ENCODE results near the gene SLC6A6.

SLC6A6 gene

DNA sequence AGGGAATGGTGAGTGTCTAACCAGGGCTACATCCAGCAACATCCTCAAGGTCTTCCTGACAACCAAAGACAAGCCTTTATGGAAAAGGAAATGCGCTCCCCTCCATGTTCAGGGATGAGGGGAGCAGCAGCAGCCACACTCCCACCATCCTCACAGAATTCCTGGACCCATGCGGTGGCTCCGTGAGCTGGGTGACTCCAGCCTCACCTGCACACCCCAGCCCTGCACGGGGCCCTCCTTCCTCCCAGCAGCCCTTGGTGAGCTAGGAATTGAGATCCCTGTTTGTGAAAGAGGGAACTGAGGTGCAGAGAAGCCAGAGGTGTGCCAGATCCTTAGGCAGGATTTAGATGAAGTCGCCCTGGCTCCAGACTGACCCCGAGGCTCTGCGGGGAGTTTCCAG, 85.4 kb downstream of the SLC6A6 start:
- no peak for DNase-seq (ENCODE audit: low spot score)

DNA sequence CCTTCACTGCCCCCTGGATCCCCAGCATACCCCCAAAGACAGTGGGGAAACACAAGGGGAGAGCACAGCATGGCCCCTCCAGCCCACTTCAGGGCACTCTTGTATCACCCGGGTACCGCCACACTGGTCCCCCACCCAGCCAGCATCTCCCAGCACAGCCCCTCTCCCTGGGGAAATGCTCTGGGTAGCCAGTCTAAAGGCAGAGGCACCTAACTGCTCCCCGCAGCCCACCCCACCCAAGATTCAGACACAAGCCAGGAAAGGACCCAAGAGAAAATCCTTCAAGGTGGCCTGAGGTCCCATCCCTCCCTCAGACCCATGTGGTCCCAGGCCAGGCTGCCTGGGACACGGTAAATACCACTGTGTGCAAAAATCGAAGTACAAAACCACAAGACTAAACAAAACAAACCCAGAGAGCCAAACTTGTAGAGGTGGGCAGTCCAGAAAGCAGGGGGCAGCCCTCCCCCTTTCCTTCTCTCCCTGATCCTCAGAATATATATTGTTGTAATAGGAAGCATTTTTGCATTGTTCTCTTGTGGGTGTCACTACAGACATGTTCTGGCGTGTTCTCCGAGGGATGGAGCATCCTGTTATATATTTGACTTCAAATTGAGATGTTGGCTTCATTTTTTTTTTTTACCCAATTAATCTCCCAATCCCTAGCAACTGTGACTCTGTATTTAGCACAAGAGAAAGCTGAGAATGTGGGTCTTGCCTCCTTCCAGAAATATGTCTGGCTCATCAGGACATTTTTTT, 86.1 kb downstream of the SLC6A6 start:
- no peak for DNase-seq (ENCODE audit: low spot score)

DNA sequence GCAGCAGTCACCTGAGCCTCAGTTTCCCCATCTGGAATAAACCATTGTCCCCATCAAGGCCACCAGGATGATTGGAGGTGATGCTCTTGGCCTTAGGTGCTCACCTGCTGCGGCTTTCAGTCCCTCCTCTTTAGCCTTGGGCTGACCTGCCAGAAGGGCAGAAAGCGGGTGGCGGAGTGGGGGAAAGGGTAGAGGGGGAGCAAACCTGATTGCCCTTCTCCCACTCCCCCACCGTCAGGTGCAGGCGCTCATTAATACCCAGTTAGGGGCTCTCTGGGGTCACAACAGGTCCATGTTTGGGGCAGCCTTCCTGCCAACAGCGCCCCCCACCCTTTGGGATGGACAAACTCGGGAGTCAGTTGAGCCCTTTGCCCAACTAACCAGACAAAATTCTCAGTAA, 87.2 kb downstream of the SLC6A6 start:
- DNase-seq (ENCODE audit: low spot score) = no peak

DNA sequence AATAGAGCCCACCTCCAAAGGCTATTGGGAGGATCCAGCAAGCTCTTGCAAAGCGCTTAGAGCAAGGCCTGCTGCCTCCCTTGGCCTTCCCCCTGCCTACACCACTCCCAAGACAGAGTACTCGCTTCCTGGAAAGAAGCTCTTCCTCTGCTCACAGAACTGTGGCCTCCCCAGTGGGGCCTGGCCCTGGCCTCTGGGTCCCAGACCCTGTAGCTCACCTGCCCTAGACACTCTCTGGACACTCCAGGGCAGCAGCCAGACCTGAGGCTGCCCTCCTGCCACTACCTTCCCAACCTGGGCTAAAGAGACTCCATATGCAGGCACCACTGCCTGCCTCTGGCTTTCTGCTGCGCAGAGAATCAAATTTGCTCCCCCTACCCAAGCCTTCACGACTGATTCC, 87.8 kb downstream of the SLC6A6 start:
- DNase-seq (ENCODE audit: low spot score) = no peak

DNA sequence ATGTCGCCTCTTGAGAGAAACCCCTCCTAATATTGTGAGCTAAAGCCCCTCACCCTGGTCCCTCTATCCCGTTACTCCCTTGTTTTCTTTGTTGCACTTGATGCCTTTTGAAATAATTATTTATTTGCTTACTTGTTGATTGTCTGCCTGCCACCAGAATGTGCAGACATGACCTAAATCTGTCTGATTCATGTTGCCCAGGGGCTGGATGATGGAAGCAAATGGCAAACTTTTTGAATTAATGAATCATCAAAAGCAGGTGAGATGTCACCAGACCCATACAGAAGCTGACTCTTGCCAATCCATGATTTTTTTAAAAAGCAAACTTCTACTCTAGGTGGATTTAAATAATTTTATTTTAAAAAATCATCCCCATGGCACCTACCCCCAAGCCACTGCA, 88.4 kb downstream of the SLC6A6 start:
- no peak for DNase-seq (ENCODE audit: low spot score)

DNA sequence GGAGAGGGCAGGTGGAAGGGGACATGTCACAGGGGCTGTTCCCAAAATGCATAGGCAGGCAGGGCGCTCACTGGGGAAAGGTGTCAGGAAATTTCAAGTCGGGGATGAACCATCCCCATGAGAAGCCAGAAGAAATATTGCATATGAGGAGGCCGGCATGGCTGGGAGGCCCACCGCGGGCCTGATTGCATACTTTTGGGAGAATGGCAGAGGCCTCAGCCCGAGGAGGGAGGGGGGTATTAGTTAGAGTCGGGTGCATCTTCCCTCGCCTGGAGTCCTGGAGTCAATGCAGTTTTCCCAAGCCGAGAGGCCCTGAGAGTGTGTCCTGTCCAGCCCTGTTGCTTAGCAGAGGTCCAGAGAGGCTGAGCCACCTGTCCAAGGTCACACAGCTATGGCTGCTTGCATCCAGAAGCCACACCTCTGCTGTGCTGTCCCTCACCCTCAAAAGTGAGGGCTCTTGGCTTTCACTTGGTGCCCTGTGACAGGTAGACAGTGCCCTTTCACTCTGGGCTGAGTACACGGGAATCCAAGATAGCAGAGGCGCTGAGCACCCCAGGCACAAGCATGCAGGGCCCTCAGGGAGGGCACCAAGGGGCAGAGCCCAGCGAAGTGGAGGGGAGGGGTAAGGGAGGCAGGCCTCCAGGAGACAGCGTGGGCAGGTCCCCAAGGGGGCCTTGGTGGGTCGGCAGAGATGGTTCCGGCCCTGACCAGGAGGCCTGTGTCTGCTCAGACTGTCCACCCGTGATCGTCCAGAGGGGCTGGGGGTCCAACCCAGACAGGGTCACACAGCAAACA, 89.2 kb downstream of the SLC6A6 start:
- DNase-seq (ENCODE audit: low spot score) = no peak

DNA sequence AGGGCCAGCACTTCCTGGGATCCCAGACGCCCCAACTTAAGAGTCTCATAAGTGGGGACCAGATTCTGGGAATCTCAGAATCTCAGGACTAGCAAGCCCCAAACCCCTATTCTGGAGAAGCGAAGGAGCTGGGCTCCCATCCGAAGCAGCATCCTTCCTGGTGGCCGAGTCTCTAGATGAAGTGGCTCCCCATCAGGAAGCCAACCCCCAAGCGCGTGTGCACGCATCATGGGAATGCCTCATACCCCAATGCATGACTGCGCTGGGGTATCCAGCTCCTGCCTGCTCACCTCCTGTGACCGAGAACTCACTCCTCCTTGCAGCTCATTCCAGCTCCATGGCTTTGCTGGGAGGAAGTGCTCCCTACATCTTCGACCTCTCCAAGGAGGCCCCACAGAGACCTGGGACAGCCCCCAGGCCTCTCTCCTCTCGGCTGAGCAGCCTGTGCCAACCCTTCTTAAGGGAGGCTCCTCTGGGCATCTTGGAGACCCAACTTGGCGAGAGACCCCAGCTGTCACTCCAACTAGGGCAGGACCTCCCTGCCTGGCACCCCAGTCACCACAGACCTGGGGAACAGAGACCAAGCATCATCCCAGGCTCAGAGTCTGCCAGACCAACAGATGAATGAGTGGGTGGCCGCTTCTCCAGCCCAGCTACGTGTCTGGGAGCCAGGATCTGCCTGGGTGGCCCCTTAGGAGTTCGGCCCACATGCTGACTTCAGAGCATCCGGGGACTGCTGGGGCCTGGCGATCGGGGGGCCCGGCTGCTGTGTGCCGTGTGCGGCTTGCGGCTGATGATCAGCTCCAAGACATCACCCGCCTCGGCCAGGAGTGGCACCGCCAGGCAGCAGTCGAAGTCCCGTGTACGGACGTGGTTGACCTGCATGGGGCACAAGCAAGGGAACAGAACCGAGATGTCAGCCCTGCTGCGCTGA, 90.8 kb downstream of the SLC6A6 start:
- DNase-seq (ENCODE audit: low spot score) = no peak

DNA sequence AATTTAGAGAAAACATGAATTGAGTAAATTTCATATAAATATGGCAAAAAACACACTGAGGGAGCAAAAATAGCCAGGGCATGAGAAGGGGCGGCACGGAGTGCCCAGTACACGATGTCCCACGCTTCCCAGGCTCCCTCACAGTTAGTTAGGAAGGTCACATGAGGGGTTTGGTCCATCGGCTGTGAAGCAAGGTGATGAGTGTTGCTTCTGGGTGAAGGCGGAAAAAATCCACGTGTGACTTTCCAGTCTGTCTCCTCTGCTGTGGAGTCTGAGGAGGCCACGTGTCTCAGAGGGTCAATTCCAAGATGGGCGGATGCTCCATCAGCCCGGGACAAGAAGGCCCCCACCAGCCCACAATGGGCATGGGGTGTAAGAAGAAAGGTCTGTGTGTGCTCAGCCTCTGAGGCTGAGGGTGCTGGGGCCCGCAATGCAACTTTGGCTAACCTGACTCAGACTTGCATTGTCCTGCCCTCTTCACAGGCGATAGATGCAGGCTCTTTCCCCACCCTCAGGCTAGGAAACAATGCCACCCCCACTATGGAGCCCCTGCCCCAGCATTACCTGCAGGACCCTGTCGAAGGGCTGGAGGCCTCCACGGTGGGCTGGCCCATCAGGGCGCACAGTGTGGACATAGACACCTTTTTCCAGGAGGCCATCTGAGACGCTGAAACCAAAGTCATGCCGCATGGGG, 92.0 kb downstream of the SLC6A6 start:
- no peak for DNase-seq (ENCODE audit: low spot score)

DNA sequence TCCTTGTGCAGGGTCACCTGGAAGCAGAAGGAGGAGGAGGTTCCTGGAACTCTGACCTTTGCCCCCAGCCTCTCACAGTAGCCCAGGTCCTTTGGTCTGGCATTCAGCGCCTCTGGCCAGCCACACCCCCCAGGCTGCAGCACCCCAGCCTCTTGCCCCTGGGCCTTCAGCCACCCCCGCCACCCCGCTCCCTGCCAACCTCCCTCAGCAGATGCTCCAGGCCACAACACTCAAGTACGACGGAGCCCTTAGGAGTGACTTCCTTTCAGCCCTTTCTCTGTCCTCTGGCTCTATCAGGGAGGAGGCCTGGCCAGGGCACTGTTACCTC, 92.5 kb downstream of the SLC6A6 start:
- no peak for DNase-seq (ENCODE audit: low spot score)

DNA sequence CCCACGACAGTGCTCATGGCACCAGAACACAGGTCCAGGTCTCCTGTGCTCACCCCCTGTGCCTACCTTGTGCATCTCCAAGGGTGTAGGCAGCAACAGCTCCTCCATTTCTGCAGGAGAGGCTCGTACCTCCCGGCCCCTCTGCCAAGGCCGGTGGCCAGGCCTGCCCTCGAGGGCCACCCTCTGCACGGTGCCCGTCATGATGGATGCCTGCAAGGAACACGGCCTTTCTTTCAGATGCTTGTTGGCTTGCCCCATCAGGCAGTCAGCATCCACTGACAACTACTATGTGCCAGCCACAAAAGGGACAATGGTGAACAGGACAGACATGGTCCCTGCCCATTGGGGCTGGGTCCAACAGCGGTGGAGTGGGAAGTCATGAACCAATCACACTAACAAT, 93.9 kb downstream of the SLC6A6 start:
- no peak for DNase-seq (ENCODE audit: low spot score)

DNA sequence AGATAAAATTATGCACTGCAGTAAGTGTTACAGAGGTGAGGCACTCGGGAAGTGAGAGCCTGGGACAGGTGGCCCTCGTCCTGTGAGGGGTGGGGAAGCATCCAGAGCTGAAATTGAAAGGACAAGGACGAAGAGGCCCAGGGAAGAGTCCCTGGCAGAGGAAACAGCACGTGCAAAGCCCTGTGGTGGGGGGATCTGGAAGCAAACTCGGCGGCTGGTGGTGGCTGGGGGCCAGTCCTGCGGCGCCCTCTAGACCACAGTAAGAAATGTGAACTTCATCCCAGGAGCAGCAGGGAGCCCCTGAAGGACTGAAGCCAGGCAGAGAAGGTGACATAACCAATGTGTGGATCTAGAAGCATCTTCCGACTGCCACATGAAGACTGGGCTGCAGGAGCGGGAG, 94.9 kb downstream of the SLC6A6 start:
- no peak for DNase-seq (ENCODE audit: low spot score)

DNA sequence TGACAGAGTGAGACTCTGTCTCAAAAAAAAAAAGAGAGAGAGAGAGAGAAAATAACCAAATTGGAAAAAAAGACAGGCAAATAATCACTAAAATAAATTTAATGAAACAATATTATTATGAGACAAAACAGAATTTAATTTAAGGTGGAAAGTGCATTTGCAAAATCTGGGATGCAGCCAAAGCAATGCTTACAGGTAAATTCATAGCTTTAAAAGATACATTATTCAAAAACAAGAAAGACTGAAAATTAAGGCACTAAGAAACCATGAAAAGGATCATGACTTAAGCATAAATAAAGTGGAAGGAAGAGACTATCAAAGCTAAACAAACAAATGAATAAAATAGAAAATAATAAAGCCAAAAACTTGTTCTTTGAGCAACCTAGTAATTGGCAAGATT, 100.1 kb downstream of the SLC6A6 start:
- DNase-seq (ENCODE audit: low spot score) = no peak

DNA sequence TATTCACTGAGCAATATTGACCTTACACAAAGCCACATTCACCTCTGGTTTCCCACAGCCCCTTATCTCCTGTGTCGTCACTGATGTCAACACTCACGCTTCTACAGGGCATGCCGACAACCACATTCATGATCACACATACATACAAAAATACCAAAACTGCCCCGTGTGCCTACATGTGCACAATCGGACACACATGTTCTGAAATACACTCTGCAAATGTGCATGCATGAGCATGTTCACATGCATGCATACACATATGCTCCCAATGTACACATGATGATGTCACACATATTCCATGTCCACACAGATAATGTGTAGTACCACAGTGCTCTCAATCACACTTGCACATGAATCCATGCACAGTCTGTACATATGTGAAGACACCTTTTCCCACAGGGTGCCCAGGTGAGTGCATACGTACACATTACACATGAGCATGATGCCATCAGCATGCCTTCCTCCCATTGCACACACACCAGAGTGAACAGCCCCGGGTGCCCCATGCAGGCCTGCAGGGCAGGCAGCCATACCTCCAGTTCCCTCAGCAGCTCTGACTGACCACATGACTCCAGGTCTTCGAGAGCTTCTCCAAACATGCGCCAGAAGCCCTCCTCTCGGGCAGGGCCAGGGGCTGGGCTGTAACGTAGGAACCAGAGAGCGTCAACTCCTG, 100.8 kb downstream of the SLC6A6 start:
- DNase-seq (ENCODE audit: low spot score) = no peak

DNA sequence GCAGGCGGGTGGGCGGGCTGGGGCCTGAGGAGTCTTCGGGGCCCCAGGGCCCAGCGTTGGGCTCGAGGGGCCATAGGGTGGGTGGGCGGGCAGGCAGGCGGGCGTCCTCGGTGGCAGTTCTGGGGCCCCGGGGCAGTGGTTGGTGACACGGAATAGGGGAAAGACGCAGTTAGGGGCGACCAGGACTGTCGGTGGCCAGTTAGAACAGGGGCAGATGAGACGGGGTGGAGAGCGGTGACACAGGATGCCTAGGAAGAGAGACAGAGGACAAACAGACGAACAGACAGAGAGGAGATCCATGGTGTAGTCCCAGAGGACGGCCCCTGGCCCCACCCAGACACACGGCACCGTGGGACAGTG, 101.3 kb downstream of the SLC6A6 start:
- no peak for DNase-seq (ENCODE audit: low spot score)

DNA sequence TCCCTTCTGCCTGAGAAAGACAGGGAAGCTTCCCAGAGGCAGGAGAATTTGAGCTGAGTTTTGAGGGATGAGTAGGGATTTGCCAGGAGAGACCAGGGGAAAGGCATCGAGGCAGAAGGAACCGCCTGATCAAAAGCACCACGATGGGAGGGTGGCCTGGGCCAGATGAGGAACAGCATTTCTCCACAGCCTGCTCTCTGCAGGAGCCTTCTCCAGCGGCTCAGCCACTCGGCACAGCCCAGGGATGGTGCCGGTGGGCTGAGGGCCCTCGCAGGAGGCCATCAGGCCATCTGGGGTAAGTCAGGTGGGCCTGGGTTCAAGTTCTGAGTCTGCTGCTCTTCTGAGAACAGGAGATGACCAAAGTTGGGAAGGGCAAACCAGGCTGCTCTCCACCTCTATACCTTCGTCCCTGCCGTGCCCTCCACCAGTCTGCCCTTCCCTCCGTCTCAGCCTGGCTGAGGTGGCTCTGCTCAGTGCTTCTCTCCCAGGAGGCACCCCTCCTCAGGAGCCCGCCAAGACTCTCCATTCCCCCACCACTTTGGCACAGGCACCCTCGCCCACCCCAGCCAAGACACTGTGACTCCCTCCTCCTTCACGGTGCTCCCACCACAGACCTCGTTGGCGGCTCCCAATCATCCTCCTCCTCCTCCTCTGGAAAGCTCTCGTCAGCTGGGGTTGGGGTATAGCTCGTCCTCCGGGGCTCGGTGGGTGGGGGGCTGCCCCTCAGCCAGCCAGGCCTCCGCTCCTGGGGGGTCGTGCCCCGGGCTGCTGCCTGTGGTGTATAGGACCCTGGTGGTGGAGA, 102.8 kb downstream of the SLC6A6 start:
- DNase-seq (ENCODE audit: low spot score) = no peak

DNA sequence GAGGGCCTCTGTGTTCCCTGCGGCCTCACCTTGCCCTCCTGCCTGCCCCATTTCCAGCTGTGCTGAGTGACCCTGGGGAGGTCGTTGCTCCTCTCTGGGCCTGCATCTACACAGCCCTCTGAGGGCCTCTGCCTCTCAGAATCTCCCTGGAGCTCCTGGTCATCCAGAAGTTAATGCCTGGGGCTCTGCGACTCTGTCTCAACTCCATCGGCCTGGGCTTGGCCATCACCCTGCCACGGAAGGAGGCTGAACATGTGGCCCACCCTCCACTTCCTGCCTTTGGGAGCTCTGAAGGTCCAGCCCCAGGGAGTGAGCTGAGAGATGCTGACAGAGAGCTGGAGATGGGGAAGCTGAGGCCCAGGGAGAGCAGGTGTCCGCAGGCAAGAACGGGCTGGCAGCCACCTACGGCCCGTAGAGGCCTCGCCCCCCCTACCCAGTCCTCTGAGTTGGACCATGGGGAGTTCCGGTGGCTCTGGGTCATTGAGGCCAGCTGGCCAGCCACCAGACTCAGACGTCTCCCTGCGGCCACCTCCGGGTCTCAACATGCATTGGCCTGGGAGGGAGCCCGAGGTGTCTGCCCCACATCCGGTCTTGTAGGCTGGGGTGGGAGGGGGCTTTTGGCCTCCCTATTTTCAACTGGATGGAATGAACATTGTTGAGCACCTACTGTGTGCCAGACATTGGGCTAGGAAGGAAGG, 103.5 kb downstream of the SLC6A6 start:
- DNase-seq (ENCODE audit: low spot score) = no peak

DNA sequence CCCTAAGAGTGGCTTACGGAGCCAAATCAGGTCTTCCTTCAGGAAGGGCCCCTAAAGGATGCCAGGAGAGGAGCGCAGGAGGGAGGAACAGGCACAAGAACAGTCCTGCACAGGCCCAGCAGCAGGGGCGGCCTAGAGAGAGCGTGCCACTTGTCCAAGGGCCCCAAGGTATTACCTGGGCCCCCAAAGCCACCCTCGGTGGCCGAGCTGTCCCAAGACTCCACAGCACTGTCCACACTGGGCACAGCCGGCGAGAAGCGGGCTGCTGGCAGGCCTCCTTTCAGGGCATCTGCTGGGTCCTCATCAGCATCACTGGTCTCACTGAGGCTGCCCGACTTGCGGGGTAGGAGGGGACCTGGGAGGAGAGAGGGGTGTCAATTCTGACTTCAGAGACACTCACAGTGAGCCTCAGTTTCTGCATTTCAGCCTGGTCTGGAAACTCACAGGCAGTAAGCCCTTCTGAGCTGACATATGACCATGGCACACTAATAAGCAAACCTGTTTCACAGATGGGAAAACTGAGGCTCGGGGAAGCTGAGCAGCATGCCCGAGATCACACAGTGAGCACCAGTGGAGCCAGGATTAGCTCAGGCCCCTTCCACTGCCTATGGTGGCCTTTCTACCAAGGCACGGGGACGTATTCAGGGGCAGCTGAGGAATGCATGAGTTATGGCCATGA, 104.4 kb downstream of the SLC6A6 start:
- DNase-seq (ENCODE audit: low spot score) = no peak

DNA sequence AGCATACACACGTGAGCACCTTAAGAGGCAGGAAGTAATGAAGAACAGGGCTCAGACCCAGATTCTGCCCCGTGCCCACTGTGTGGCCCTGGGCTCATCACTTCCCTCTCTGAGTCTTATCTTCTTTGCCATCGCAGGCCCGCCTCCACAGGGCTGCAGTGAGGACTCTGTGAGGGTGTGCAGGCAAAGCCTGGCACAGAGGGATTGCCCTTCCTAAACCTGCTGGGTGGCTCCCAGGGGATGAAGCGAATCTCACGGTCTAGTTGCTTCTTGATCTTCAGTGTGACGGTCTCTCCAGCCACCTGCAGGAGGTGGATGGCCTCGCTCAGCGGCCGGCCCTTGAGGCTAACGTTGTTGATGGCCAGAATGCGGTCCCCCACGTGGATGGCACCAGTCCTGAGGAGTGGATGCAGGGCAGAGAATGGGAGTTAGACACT, 104.9 kb downstream of the SLC6A6 start:
- DNase-seq (ENCODE audit: low spot score) = no peak

DNA sequence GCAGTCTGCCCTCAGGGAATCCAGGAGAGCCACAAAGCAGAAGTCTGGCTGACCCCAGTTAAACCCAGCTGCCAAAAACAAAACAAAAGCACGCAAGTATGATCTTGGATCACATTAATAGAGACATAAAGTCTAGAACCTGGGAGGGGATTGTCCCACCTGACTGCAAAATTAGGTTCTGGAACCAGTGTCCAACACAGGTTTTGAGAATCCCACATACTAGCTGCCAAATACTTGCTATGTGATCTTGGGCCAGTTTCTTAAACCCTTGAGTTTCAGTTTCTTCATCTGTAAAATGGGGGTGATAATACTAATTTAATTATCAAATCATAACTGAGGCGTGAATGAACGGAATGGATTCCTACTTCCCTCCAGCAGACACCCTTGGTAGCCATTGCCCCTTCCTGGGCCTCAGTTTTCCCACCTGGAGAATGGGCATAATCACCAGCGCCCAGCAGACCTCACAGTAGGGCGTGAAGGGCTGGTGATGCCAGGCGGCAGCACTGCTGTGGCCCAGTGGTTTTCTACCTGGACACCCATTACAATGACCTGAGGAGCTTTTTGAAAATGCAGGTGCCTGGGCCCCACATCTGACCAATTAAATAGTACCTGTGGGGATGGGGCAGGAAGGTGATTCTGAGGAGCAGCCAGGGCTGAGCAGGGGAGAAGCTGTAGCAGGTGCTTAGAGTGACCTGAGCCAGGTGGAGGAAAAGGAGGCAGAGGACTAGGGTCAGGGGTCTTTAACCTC, 105.5 kb downstream of the SLC6A6 start:
- DNase-seq (ENCODE audit: low spot score) = no peak
